Measurements from ENCODE around the gene SH2D4B. TPM values are rescaled to one million over a fixed set of nuclear protein-coding genes. Genes with fewer than 3 reads are reported as not detected.

Gene SH2D4B
- total and polyA plus RNA-seq, 2 of the 13 experiments (the other 11 are each of a cell fraction or from before 2014, with no cell fraction given): not detected

DNA sequence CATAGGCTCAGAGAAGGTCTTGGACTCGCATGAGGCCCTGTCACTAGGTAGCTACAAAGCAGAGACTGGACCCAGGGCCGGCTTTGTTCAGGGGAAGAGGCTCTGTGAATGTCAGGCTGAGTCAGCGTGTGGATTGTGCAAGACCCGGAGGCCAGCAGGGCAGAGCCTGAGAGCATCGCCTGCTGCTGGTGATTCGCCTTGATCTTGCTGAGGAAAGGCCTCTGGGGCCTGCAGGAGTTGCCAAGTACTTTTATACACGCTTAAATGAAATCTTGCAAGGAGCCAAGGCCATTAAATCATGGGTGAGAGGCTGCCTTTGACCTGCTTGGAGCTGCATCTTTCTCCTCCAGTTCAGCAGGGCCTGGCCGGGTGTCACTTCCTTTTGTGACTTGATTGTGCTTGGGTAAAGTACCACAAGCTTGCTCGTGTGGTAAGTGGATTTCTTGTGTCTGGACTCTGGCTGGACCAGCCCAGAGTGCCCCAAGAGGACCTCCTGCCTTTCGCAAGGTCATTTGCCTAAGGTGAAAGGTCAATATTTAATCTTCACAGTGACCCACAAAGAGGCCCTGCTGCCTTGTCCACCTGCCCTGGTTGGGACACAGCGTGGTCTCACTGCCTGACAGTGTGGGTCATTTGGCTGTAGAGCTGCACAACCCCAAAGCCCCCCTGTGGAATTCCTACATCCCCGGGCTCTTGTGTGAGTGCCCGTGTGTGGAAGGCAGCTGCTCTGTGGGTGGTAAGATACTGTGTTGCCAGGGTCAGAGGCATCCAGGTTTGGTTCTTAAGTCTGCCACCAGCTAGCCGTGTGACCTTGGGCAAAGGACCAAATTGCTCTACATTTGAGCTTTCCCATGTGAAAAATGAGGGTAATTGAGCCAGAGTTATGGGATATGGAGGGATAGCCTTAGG is 38.6 kb upstream of the SH2D4B start (continued):
- no peak for TF ChIP-seq FOXJ3 (CRISPR knock-in tag; IDR thresholded peaks at IDR 0.05; ENCODE audit: borderline replicate concordance)
- TF ChIP-seq FOXA1 (IDR thresholded peaks at IDR 0.05): no peak
- peak; percentile 44; the same call in 1 of the 2 replicates for TF ChIP-seq FOXA1 (CRISPR knock-in tag; IDR thresholded peaks at IDR 0.05)
- peak; percentile 47; the same call in 1 of the 2 replicates for TF ChIP-seq ZMYM4 (CRISPR knock-in tag; IDR thresholded peaks at IDR 0.05)
- peak; percentile 57 for TF ChIP-seq KAT7 (CRISPR knock-in tag; IDR thresholded peaks at IDR 0.05; ENCODE audit: borderline replicate concordance)
- TF ChIP-seq, protein P1, sequence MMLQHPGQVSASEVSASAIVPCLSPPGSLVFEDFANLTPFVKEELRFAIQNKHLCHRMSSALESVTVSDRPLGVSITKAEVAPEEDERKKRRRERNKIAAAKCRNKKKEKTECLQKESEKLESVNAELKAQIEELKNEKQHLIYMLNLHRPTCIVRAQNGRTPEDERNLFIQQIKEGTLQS (CRISPR knock-in tag; IDR thresholded peaks at IDR 0.05): peak; percentile 98
- peak; percentile 47 for TF ChIP-seq KDM6A (CRISPR knock-in tag; IDR thresholded peaks at IDR 0.05; ENCODE audit: low read depth)
- peak; percentile 63; the same call in 1 of the 2 replicates for TF ChIP-seq POLR2G (IDR thresholded peaks at IDR 0.05; ENCODE audit: low read depth, low read length)
- TF ChIP-seq NCOA2 (CRISPR knock-in tag; IDR thresholded peaks at IDR 0.05): peak; percentile 73
- no peak for TF ChIP-seq ARNT2 (CRISPR knock-in tag; IDR thresholded peaks at IDR 0.05; ENCODE audit: low read depth)
- 0 out of 2 replicates have a peak, but pooled peaks have one; percentile 44 for TF ChIP-seq ZNF878 (CRISPR knock-in tag; IDR thresholded peaks at IDR 0.05)
- peak; percentile 33 for TF ChIP-seq YY1 (IDR thresholded peaks at IDR 0.05; ENCODE audit: insufficient read depth, insufficient replicate concordance, low read depth, low read length)
- TF ChIP-seq ZBTB1 (CRISPR knock-in tag; IDR thresholded peaks at IDR 0.05; ENCODE audit: borderline replicate concordance): no peak
- TF ChIP-seq ZNF558 (CRISPR knock-in tag; IDR thresholded peaks at IDR 0.05; ENCODE audit: borderline replicate concordance): 0 out of 2 replicates have a peak, but pooled peaks have one; percentile 21
- TF ChIP-seq PAWR (CRISPR knock-in tag; IDR thresholded peaks at IDR 0.05; ENCODE audit: borderline replicate concordance): no peak
- TF ChIP-seq, protein P2, sequence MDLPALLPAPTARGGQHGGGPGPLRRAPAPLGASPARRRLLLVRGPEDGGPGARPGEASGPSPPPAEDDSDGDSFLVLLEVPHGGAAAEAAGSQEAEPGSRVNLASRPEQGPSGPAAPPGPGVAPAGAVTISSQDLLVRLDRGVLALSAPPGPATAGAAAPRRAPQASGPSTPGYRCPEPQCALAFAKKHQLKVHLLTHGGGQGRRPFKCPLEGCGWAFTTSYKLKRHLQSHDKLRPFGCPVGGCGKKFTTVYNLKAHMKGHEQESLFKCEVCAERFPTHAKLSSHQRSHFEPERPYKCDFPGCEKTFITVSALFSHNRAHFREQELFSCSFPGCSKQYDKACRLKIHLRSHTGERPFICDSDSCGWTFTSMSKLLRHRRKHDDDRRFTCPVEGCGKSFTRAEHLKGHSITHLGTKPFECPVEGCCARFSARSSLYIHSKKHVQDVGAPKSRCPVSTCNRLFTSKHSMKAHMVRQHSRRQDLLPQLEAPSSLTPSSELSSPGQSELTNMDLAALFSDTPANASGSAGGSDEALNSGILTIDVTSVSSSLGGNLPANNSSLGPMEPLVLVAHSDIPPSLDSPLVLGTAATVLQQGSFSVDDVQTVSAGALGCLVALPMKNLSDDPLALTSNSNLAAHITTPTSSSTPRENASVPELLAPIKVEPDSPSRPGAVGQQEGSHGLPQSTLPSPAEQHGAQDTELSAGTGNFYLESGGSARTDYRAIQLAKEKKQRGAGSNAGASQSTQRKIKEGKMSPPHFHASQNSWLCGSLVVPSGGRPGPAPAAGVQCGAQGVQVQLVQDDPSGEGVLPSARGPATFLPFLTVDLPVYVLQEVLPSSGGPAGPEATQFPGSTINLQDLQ (CRISPR knock-in tag; IDR thresholded peaks at IDR 0.05): no peak
- peak; percentile 51; the same call in 1 of the 2 replicates for TF ChIP-seq POLR2AphosphoS5 (IDR thresholded peaks at IDR 0.05; ENCODE audit: low read depth, low read length)
- peak in 1 of 2 experiments; percentile 90; a peak in 2 of 4 replicates for TF ChIP-seq KLF16 (CRISPR knock-in tag; IDR thresholded peaks at IDR 0.05)
- no peak for TF ChIP-seq BRCA1 (CRISPR knock-in tag; IDR thresholded peaks at IDR 0.05)
- 0 out of 2 replicates have a peak, but pooled peaks have one; percentile 65 for TF ChIP-seq ZNF333 (CRISPR knock-in tag; IDR thresholded peaks at IDR 0.05; ENCODE audit: borderline replicate concordance)
- no peak for TF ChIP-seq ZNF383 (CRISPR knock-in tag; IDR thresholded peaks at IDR 0.05; ENCODE audit: borderline replicate concordance)
- peak; percentile 73; the same call in 1 of the 2 replicates for TF ChIP-seq ZNF296 (CRISPR knock-in tag; conservative IDR thresholded peaks at IDR 0.05)
- no peak for TF ChIP-seq SATB2 (CRISPR knock-in tag; IDR thresholded peaks at IDR 0.05)
- TF ChIP-seq SCMH1 (CRISPR knock-in tag; IDR thresholded peaks at IDR 0.05; ENCODE audit: borderline replicate concordance): no peak
- TF ChIP-seq SP1 (IDR thresholded peaks at IDR 0.05): no peak
- peak; percentile 9; the same call in 1 of the 2 replicates for TF ChIP-seq SP1 (CRISPR knock-in tag; IDR thresholded peaks at IDR 0.05)
- 0 out of 2 replicates have a peak, but pooled peaks have one; percentile 36 for TF ChIP-seq EHMT2 (IDR thresholded peaks at IDR 0.05; ENCODE audit: borderline replicate concordance, low read depth, low read length)
- peak; percentile 46; the same call in 1 of the 2 replicates for TF ChIP-seq NFKBIZ (CRISPR knock-in tag; IDR thresholded peaks at IDR 0.05)
- peak; percentile 88 for TF ChIP-seq KDM3A (CRISPR knock-in tag; IDR thresholded peaks at IDR 0.05; ENCODE audit: low read depth)

Measured in HepG2 (cell line).